A673 (cell line): ENCODE measurements around the gene LRRIQ4. TPM values are rescaled to one million over a fixed set of nuclear protein-coding genes. Genes with fewer than 3 reads are reported as not detected.
A peak's percentile ranks its signal among the peaks of the same experiment; 100 is the strongest.

ENCODE experiments used
- Bru-seq: library from RNA; stranded (reverse); fragments of 400-500 nt; gene quantifications from one replicate; lab custom pipeline; 2021; lab: Mats Ljungman, UMichigan
- BruChase-seq, 2 experiments: library from RNA; stranded (reverse); fragments of 400-500 nt; gene quantifications; one replicate each; lab custom pipeline; 2021; lab: Mats Ljungman, UMichigan
- BruUV-seq: library from RNA; stranded (reverse); fragments of 400-500 nt; replicated peaks from 2 replicates; lab custom pipeline; 2021; lab: Mats Ljungman, UMichigan
- CTCF ChIA-PET: fragments of 300-600 bp; sonication (Branson Sonifier 250); formaldehyde crosslinking; loops from one replicate; lab custom pipeline; 2022; ENCODE audit warnings: antibody characterized with exemption; lab: Charles Lee
- POLR2A ChIA-PET: fragments of 300-600 bp; sonication (Branson Sonifier 250); formaldehyde crosslinking; loops from one replicate; lab custom pipeline; 2022; ENCODE audit warnings: antibody characterized with exemption; ENCODE audit not compliant: low non-redundant PET; lab: Charles Lee
- DNase-seq: peaks from one replicate; pipeline ENCODE4 v3.0.0-alpha.2; 2015; ENCODE audit warnings: low spot score
- H3K27ac ChIP-seq: fragments of 200-600 bp; sonication (generic); 2 replicates; pipeline ENCODE4 v1.5.1; 2016; ENCODE audit warnings: mixed run types, low read depth, mild to moderate bottlenecking, mixed read lengths, antibody characterized with exemption, low read length; ENCODE audit not compliant: poor library complexity, severe bottlenecking
- H3K27me3 ChIP-seq: fragments of 200-600 bp; sonication (generic); replicated peaks from 2 replicates; pipeline ENCODE4 v1.6.1; 2017; ENCODE audit warnings: mixed run types, low read depth, mild to moderate bottlenecking, mixed read lengths, antibody characterized with exemption, low read length; ENCODE audit not compliant: insufficient read depth, poor library complexity
- H3K36me3 ChIP-seq: fragments of 200-600 bp; sonication (generic); 2 replicates; pipeline ENCODE4 v1.6.1; 2016; ENCODE audit warnings: mixed run types, mild to moderate bottlenecking, mixed read lengths, antibody characterized with exemption, low read length; ENCODE audit not compliant: insufficient read depth, poor library complexity, severe bottlenecking
- H3K4me1 ChIP-seq: fragments of 200-600 bp; sonication (generic); 2 replicates; pipeline ENCODE4 v1.6.1; 2017; ENCODE audit warnings: mixed run types, mild to moderate bottlenecking, mixed read lengths, antibody characterized with exemption, low read length; ENCODE audit not compliant: insufficient read depth, poor library complexity, severe bottlenecking
- H3K4me3 ChIP-seq: fragments of 200-600 bp; sonication (generic); 2 replicates; pipeline ENCODE4 v1.5.1; 2016; ENCODE audit warnings: low read depth, mixed run types, mild to moderate bottlenecking, mixed read lengths, low read length; ENCODE audit not compliant: poor library complexity, severe bottlenecking
- H3K9me3 ChIP-seq: fragments of 200-600 bp; sonication (generic); 2 replicates; pipeline ENCODE4 v1.6.1; 2016; ENCODE audit warnings: mixed run types, low read depth, mild to moderate bottlenecking, mixed read lengths, antibody characterized with exemption, low read length; ENCODE audit not compliant: poor library complexity, severe bottlenecking
- EZH2 ChIP-seq: fragments of 200-600 bp; sonication (generic); IDR thresholded peaks from 2 replicates; pipeline ENCODE4 v1.6.1; 2017; ENCODE audit warnings: borderline replicate concordance, low read depth, mild to moderate bottlenecking, mixed read lengths, antibody characterized with exemption, low read length; ENCODE audit not compliant: poor library complexity, severe bottlenecking
- intact Hi-C: fragments of 100-400 bp; cut with micrococcal nuclease; formaldehyde crosslinking; loops from one replicate; pipeline ENCODE4 v1.10.0; 2022; ENCODE audit not compliant: unreplicated experiment
- long read RNA-seq: library from polyadenylated mRNA; stranded (forward); transcript quantifications from one replicate; pipeline ENCODE4 v2.0.0, GENCODE V29; 2022
- total RNA-seq: library from RNA; stranded (reverse); gene quantifications from 2 replicates; pipeline ENCODE4 v1.2.3, GENCODE V29; 2021
- TF ChIP-seq, protein P1 (sequence below): fragments of 300-800, 200-600 bp; sonication (generic); conservative IDR thresholded peaks from 2 replicates; pipeline ENCODE4 v1.5.1; 2017; ENCODE audit warnings: low read depth, mild to moderate bottlenecking, antibody characterized with exemption, low read length, moderate library complexity, mixed read lengths

LRRIQ4 gene
- 0.15 and 0.17 TPM in 2 replicates for total RNA-seq
- percentile 27 among the genes with signal in this experiment for Bru-seq, nascent RNA
- BruChase-seq, experiment 1, labeled RNA remaining after a 2-hour chase, result percentile 21 among the genes with signal in this experiment
- percentile 30 among the genes with signal in this experiment for BruChase-seq, experiment 2, labeled RNA remaining after a 6-hour chase
- long read RNA-seq, result 0 reads

DNA sequence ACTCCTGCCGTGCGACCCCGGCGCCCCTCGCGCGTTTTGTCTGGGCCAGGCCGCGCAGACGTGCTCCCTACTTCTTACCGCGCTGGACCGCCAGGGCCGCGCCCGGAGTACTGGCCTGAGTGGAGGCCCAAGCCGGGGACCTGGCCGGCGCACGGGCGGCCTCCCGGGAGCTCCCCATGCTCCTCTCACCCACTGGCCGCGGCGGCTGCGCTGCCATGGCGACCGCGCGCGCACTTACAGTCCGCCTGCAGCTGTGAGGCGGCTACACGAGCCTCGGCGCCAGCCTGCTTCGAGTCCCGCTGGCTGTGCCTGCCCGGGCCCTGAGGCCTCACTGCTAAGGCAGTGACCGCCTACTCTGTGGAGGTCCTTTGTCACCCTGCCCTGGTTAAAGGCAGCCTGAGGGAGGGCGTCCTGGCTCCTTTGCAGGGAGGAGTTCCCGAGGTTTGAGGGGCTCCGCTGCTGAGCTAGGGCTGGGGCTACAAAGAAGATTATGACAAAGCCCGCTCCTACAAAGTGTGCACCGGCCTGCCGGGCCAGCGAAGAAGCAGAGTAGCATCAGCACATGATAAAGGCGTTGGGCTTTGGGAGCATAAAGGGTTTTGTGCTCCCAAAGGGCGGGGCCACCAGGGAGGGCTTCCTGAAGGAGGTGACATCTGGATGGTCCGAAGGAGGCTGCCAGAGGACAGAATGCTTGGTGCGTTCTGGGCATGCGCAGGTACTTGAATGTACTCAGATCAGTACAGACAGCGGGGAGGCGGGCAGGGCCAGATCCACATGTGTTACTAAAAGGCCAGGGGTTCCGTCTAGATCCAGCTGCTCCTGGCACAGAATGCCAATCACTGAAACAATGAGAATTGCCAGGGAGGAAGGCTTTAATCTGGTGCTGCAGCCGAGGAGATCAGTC is at the start of gene LRRIQ4, which contains the start of gene LRRC34:
Gene LRRIQ4, plus strand, starts transcription at position 539 of the 904 bp plus-strand sequence. CDS start 9,052 bp downstream, outside the sequence.
Gene LRRC34, minus strand, starts transcription at position 573 of the 904 bp plus-strand sequence. Its CDS starts 356 bp downstream, at position 217.
- BruUV-seq, result no TSS peak
- ChIA-PET CTCF (no interaction called here), POLR2A (no interaction called here)
- Histone ChIP-seq H3K36me3 (no peaks in the 10 kb centered on the region), H3K4me3 (peak within 1 kb of the TSS; percentile 72), H3K27me3 (no peaks in the 10 kb centered on the region), H3K4me1 (peaks cover 5% of the 10 kb centered on the region), H3K9me3 (no peaks in the 10 kb centered on the region), H3K27ac (peak within 1 kb of the TSS; percentile 85)
- intact Hi-C loops, result no loop called here
- TF ChIP-seq EZH2, result no peak
- TF ChIP-seq, protein P1, sequence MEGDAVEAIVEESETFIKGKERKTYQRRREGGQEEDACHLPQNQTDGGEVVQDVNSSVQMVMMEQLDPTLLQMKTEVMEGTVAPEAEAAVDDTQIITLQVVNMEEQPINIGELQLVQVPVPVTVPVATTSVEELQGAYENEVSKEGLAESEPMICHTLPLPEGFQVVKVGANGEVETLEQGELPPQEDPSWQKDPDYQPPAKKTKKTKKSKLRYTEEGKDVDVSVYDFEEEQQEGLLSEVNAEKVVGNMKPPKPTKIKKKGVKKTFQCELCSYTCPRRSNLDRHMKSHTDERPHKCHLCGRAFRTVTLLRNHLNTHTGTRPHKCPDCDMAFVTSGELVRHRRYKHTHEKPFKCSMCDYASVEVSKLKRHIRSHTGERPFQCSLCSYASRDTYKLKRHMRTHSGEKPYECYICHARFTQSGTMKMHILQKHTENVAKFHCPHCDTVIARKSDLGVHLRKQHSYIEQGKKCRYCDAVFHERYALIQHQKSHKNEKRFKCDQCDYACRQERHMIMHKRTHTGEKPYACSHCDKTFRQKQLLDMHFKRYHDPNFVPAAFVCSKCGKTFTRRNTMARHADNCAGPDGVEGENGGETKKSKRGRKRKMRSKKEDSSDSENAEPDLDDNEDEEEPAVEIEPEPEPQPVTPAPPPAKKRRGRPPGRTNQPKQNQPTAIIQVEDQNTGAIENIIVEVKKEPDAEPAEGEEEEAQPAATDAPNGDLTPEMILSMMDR, result no peak
- peak; percentile 91 for DNase-seq

DNA sequence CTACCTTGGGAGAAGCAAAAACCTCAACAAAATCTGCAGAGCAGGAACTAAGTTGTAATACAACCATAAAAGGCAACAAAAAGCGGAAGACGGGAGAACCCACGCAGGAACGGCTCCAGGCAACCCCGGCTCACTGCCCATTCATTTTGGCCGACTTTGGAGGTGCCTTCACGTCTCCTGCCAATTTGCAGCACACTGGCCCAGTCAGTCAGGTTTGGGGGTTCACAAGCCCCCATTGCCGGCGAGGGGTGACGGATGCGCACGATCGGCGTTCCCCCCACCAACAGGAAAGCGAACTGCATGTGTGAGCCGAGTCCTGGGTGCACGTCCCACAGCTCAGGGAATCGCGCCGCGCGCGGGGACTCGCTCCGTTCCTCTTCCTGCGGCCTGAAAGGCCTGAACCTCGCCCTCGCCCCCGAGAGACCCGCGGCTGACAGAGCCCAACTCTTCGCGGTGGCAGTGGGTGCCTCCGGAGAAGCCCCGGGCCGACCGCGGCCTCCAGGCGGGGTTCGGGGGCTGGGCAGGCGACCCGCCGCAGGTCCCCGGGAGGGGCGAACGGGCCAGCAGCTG is 48.3 kb upstream of the LRRIQ4 start:
- intact Hi-C loops, result loop anchor here (10.0 kb wide), 4 partner anchors 200 to 1040 kb away; partner anchors contain the start of gene SEC62
- H3K4me3 ChIP-seq, result peak overlapping the region; percentile 73
- H3K27me3 ChIP-seq, result no peaks in the 10 kb centered on the region
- TSS peak; percentile 98 for BruUV-seq
- no peaks in the 10 kb centered on the region for H3K9me3 ChIP-seq
- ChIA-PET CTCF (no interaction called here), POLR2A (no interaction called here)
- H3K36me3 ChIP-seq, result no peaks in the 10 kb centered on the region
- no peak for TF ChIP-seq EZH2
- TF ChIP-seq, protein P1, result no peak
- H3K27ac ChIP-seq, result peak overlapping the region; percentile 90
- no peaks in the 10 kb centered on the region for H3K4me1 ChIP-seq
- DNase-seq, result peak; percentile 39

DNA sequence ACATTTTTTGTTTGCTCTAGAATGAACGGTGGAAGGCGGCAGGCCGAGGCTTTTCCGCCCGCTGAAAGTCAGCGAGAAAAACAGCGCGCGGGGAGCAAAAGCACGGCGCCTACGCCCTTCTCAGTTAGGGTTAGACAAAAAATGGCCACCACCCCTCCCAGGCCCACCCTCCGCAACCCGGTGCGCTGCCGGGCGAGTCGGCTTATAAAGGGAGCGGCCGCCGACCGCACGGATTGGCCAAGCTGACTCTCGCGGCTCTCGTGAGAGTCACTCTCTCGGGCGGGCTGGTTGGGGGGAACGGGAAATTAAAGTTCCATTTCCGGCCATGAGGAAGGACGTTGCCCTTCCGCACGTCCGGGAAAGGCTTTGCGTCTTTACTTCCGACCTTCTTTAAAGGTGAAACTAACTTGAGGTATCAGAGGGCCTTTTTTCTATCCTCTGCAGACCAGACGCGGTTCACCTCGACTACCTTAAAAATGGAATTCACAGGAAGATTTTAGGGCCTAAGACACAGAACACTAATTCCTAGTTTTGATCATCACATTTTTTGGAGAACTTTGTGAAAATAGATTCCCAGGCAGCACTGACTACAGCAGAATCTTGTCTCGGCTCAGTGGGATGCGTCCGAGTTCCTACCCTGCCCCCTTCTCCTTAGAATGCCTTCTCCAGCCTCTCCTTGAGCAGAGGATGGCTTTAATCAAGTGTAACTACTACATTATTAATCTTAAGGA is 47.6 kb upstream of the LRRIQ4 start, which contains the start of gene TERC:
Gene TERC, minus strand, starts transcription at position 179 of the 731 bp plus-strand sequence.
- BruUV-seq, result TSS peak; percentile 86
- intact Hi-C loops, result loop anchor here (10.0 kb wide), 4 partner anchors 200 to 1040 kb away; partner anchors contain the start of gene SEC62
- Histone ChIP-seq H3K4me3 (peak within 1 kb of the TSS; percentile 73), H3K4me1 (no peaks in the 10 kb centered on the region), H3K27ac (peak within 1 kb of the TSS; percentile 90), H3K27me3 (no peaks in the 10 kb centered on the region), H3K9me3 (no peaks in the 10 kb centered on the region), H3K36me3 (no peaks in the 10 kb centered on the region)
- TF ChIP-seq, protein P1, result no peak
- no peak for TF ChIP-seq EZH2
- POLR2A ChIA-PET, result no interaction called here
- peak; percentile 92 for DNase-seq
- CTCF ChIA-PET, result no interaction called here
